Liver (tissue), 9 donors: ENCODE measurements around the gene CLCN7. TPM values are rescaled to one million over a fixed set of nuclear protein-coding genes. Genes with fewer than 3 reads are reported as not detected.

ENCODE experiments used
- DNase-seq: peaks from one replicate; pipeline ENCODE4 v3.0.0-alpha.2; 2017; ENCODE audit warnings: low spot score
- H3K27ac ChIP-seq, 2 donors: one replicate each; pipeline ENCODE4 v1.7.0; 2013; ENCODE audit warnings: inconsistent platforms in 2 of 2, low read length in 2 of 2, control low read depth in 1 of 2, low read depth in 1 of 2, mild to moderate bottlenecking in 1 of 2
- H3K27me3 ChIP-seq, 4 donors: one replicate each; pipeline versions ENCODE4 v1.6.1 to v1.7.0; 2013; ENCODE audit warnings: low read length in 3 of 4, inconsistent platforms in 1 of 4, mild to moderate bottlenecking in 1 of 4, moderate library complexity in 1 of 4; ENCODE audit not compliant: control insufficient read depth in 4 of 4, insufficient read depth in 4 of 4
- H3K36me3 ChIP-seq, 4 donors: one replicate each; pipeline versions ENCODE4 v1.6.1 to v1.7.0; 2013; ENCODE audit warnings: low read length in 3 of 4, mild to moderate bottlenecking in 3 of 4, low read depth in 1 of 4, moderate library complexity in 1 of 4; ENCODE audit not compliant: control insufficient read depth in 4 of 4, insufficient read depth in 3 of 4
- H3K4me1 ChIP-seq, 4 donors: one replicate each; pipeline versions ENCODE4 v1.6.1 to v1.7.0; 2013; ENCODE audit warnings: low read length in 3 of 4, mild to moderate bottlenecking in 3 of 4, moderate library complexity in 1 of 4; ENCODE audit not compliant: control insufficient read depth in 4 of 4, insufficient read depth in 4 of 4
- H3K4me3 ChIP-seq, 3 donors: one replicate each; pipeline versions ENCODE4 v1.6.1 to v1.7.0; 2013; ENCODE audit warnings: low read length in 3 of 3, control low read depth in 1 of 3, low read depth in 1 of 3, mild to moderate bottlenecking in 1 of 3
- H3K9ac ChIP-seq, 2 donors: one replicate each; pipeline ENCODE4 v1.7.0; 2013; ENCODE audit warnings: low read length in 2 of 2, mild to moderate bottlenecking in 2 of 2, moderate library complexity in 2 of 2, control low read depth in 1 of 2, low read depth in 1 of 2
- H3K9me3 ChIP-seq, 4 donors: one replicate each; pipeline versions ENCODE4 v1.6.1 to v1.7.0; 2013; ENCODE audit warnings: low read length in 3 of 4; ENCODE audit not compliant: control insufficient read depth in 4 of 4
- FOXA2 ChIP-seq: IDR thresholded peaks from 2 replicates; pipeline ENCODE4 v1.6.1; 2016; ENCODE audit warnings: antibody characterized with exemption
- GABPA ChIP-seq, 2 donors: IDR thresholded peaks in 1 of 2; conservative IDR thresholded peaks in 1 of 2; 2 replicates each; pipeline ENCODE4 v1.6.1; 2016; ENCODE audit warnings: antibody characterized with exemption in 2 of 2, mild to moderate bottlenecking in 1 of 2, moderate library complexity in 1 of 2
- HNF4A ChIP-seq, 2 donors: conservative IDR thresholded peaks; 2 replicates each; pipeline ENCODE4 v1.6.1; 2016; ENCODE audit warnings: antibody characterized with exemption in 2 of 2, mild to moderate bottlenecking in 2 of 2
- HNF4G ChIP-seq: IDR thresholded peaks from 2 replicates; pipeline ENCODE4 v1.6.1; 2016; ENCODE audit warnings: antibody characterized with exemption
- NR2F2 ChIP-seq: IDR thresholded peaks from 2 replicates; pipeline ENCODE4 v1.6.1; 2016; ENCODE audit warnings: antibody characterized with exemption
- SP1 ChIP-seq: IDR thresholded peaks from 2 replicates; pipeline ENCODE4 v1.6.1; 2018; ENCODE audit warnings: antibody characterized with exemption, mild to moderate bottlenecking
- TAF1 ChIP-seq: conservative IDR thresholded peaks from 2 replicates; pipeline ENCODE4 v1.6.1; 2016; ENCODE audit warnings: antibody characterized with exemption, mild to moderate bottlenecking
- WGBS: extraction: QIAGEN DNeasy Blood & Tissue Kit; methylation state at CpG from one replicate; pipeline ENCODE4 v1.1.7; 2013; 5-methylcytosine and 5-hydroxymethylcytosine counted together
- polyA plus RNA-seq, 2 donors: library from polyadenylated mRNA; stranded (reverse) in 1 of 2; unstranded in 1 of 2; fragments of 200-250 nt in 1 of 2; fragments of >200 nt in 1 of 2; fragmentation: Nextera tagmentation in 1 of 2; extraction: Ambion mirVana in 1 of 2; gene quantifications; one replicate each; pipeline versions ENCODE4 v1.2.1 to v1.2.3, GENCODE V29; 2013 to 2015
- total RNA-seq, 2 donors: library from RNA; depleted of rRNA; stranded (reverse); fragments of >200 nt; gene quantifications; one replicate each; pipeline ENCODE4 v1.2.3, GENCODE V29; 2014
- TF ChIP-seq, protein P1 (sequence below): fragments of 150-350 bp; IDR thresholded peaks from 2 replicates; pipeline ENCODE4 v1.5.1; 2017; ENCODE audit warnings: improper control_type of control experiment, low read depth, low read length; ENCODE audit not compliant: missing input control
- TF ChIP-seq, protein P2 (sequence below): IDR thresholded peaks from 2 replicates; pipeline ENCODE4 v1.6.1; 2016; ENCODE audit warnings: antibody characterized with exemption, mild to moderate bottlenecking
- TF ChIP-seq, protein P3 (sequence below): IDR thresholded peaks from 2 replicates; pipeline ENCODE4 v1.6.1; 2016; ENCODE audit warnings: antibody characterized with exemption
- donor health status: healthy.
- donor health status: healthy.
- donor health status: healthy.
- donor health status: healthy.
- donor health status: healthy.

The CLCN7 gene, protein sequence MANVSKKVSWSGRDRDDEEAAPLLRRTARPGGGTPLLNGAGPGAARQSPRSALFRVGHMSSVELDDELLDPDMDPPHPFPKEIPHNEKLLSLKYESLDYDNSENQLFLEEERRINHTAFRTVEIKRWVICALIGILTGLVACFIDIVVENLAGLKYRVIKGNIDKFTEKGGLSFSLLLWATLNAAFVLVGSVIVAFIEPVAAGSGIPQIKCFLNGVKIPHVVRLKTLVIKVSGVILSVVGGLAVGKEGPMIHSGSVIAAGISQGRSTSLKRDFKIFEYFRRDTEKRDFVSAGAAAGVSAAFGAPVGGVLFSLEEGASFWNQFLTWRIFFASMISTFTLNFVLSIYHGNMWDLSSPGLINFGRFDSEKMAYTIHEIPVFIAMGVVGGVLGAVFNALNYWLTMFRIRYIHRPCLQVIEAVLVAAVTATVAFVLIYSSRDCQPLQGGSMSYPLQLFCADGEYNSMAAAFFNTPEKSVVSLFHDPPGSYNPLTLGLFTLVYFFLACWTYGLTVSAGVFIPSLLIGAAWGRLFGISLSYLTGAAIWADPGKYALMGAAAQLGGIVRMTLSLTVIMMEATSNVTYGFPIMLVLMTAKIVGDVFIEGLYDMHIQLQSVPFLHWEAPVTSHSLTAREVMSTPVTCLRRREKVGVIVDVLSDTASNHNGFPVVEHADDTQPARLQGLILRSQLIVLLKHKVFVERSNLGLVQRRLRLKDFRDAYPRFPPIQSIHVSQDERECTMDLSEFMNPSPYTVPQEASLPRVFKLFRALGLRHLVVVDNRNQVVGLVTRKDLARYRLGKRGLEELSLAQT
- total RNA-seq (10 to 100 TPM; 26.1 to 34.4 TPM), polyA plus RNA-seq (10 to 100 TPM; 13.9 to 36.2 TPM)

DNA sequence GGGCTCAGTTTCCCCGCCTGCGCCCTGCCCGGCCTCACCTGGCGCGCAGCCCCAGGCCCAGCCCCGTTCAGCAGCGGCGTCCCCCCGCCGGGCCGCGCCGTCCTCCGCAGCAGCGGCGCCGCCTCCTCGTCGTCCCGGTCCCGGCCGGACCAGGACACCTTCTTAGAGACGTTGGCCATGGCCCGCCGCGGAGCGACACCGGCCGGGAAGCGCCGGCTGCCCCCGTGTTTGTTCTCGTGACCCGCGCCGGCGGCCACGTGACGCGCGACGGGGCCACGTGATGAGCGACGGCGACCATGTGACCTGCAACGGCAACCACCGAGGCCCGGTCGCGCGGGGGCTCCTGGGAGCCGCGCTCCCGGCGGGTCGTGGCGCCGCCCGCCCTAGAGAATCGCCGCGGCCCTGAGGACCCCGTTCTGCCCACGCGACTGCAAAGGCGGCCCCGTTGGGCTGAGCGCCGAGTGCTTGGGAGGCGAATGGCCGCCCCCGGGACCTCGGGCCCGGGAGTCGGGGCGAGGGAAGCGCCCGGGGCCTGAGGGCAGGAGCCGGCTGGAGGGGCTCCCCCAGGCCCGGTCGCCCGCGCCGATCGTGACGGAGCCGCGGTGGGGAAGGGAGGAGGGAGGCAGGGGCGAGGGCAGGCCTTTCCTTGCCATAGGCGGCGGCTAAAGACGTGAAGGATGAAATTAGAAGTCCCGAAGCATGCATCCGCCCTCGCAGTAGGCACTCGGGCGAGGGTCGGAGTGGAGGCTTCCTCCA is at the start of gene CLCN7:
CLCN7 (minus strand) TSS at position 233 of the 756 bp plus-strand sequence; CDS start at position 179, 54 bp downstream.
- H3K27ac ChIP-seq = peak within 1 kb of the TSS; percentile 68 to 72

DNA sequence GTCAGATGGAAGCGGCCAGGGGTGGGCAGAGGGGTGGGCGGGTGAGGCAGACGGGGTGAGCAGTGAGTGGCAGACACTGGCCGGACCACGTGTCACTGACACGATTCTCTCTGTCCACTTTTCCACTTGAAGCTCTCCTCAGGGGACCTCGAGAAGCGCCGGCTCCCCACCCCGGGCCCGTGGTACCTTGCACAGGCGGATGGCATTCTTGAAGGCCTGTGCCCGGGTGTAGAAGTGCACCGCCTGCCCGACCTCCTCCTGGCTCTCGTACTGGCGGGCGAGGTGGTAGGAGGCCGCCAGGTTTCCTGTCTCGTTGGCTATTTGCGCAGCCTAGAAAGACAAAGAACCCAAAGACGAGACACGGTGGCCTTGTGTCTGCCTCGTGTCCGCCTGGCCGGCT is 49.5 kb upstream of the CLCN7 start:
- 96% methylated on average over 26 of the region's 26 CpGs for WGBS
- Histone ChIP-seq H3K27me3 (no peaks in the 10 kb centered on the region), H3K4me1 (peaks cover 0 to 5% (median 0%) of the 10 kb centered on the region in 4 donors), H3K4me3 (no peak overlapping the region), H3K9me3 (no peaks in the 10 kb centered on the region), H3K36me3 (peaks cover 0 to 10% (median 4%) of the 10 kb centered on the region in 4 donors), H3K9ac (no peak overlapping the region), H3K27ac (no peak overlapping the region)
- DNase-seq = no peak
- TF ChIP-seq SP1 (no peak), NR2F2 (no peak), HNF4G (no peak), GABPA (IDR thresholded peaks at IDR 0.05 in 1 of 2, conservative IDR thresholded peaks at IDR 0.05 in 1 of 2) (no peak), FOXA2 (no peak), HNF4A (conservative IDR thresholded peaks at IDR 0.05) (no peak)
- TF ChIP-seq, protein P1, sequence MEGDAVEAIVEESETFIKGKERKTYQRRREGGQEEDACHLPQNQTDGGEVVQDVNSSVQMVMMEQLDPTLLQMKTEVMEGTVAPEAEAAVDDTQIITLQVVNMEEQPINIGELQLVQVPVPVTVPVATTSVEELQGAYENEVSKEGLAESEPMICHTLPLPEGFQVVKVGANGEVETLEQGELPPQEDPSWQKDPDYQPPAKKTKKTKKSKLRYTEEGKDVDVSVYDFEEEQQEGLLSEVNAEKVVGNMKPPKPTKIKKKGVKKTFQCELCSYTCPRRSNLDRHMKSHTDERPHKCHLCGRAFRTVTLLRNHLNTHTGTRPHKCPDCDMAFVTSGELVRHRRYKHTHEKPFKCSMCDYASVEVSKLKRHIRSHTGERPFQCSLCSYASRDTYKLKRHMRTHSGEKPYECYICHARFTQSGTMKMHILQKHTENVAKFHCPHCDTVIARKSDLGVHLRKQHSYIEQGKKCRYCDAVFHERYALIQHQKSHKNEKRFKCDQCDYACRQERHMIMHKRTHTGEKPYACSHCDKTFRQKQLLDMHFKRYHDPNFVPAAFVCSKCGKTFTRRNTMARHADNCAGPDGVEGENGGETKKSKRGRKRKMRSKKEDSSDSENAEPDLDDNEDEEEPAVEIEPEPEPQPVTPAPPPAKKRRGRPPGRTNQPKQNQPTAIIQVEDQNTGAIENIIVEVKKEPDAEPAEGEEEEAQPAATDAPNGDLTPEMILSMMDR = no peak
- TF ChIP-seq, protein P2, sequence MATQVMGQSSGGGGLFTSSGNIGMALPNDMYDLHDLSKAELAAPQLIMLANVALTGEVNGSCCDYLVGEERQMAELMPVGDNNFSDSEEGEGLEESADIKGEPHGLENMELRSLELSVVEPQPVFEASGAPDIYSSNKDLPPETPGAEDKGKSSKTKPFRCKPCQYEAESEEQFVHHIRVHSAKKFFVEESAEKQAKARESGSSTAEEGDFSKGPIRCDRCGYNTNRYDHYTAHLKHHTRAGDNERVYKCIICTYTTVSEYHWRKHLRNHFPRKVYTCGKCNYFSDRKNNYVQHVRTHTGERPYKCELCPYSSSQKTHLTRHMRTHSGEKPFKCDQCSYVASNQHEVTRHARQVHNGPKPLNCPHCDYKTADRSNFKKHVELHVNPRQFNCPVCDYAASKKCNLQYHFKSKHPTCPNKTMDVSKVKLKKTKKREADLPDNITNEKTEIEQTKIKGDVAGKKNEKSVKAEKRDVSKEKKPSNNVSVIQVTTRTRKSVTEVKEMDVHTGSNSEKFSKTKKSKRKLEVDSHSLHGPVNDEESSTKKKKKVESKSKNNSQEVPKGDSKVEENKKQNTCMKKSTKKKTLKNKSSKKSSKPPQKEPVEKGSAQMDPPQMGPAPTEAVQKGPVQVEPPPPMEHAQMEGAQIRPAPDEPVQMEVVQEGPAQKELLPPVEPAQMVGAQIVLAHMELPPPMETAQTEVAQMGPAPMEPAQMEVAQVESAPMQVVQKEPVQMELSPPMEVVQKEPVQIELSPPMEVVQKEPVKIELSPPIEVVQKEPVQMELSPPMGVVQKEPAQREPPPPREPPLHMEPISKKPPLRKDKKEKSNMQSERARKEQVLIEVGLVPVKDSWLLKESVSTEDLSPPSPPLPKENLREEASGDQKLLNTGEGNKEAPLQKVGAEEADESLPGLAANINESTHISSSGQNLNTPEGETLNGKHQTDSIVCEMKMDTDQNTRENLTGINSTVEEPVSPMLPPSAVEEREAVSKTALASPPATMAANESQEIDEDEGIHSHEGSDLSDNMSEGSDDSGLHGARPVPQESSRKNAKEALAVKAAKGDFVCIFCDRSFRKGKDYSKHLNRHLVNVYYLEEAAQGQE = no peak

More for the DNA sequence above, at the start of gene CLCN7:
- peak within 1 kb of the TSS; percentile 51 to 94 (median 94) for H3K4me3 ChIP-seq
- peak within 1 kb of the TSS; percentile 66 to 72 for H3K9ac ChIP-seq
- WGBS = 2% methylated on average over 99 of the region's 99 CpGs
- no peak for TF ChIP-seq NR2F2
- peak in 1 of 2 donors; percentile 65 for TF ChIP-seq GABPA (IDR thresholded peaks at IDR 0.05 in 1 of 2, conservative IDR thresholded peaks at IDR 0.05 in 1 of 2)
- TF ChIP-seq, protein P3, sequence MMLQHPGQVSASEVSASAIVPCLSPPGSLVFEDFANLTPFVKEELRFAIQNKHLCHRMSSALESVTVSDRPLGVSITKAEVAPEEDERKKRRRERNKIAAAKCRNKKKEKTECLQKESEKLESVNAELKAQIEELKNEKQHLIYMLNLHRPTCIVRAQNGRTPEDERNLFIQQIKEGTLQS = no peak
- no peak for TF ChIP-seq TAF1
- DNase-seq = peak; percentile 90
- no peaks in the 10 kb centered on the region for H3K36me3 ChIP-seq
- peaks cover 13 to 35% (median 24%) of the 10 kb centered on the region in 4 donors for H3K4me1 ChIP-seq
- H3K27me3 ChIP-seq = no peaks in the 10 kb centered on the region
- H3K9me3 ChIP-seq = peaks cover 0 to 1% (median 0%) of the 10 kb centered on the region in 4 donors
